CD4-positive, alpha-beta T cell (primary cell): Measurements from ENCODE around the gene PLXNA2. TPM values are rescaled to one million over a fixed set of nuclear protein-coding genes. Genes with fewer than 3 reads are reported as not detected.

Experiments used
- ATAC-seq: fragments of 200-7000 bp; cut with Tn5 transposase; one replicate; pipeline ENCODE4 v1.10.0; 2022; ENCODE audit warnings: mild to moderate bottlenecking; ENCODE audit not compliant: poor library complexity
- CTCF ChIA-PET: fragments of 350-600 bp; sonication (Branson Sonifier 250); formaldehyde crosslinking; loops from one replicate; lab custom pipeline; 2021; ENCODE audit warnings: antibody characterized with exemption, inconsistent platforms; lab: Charles Lee
- POLR2A ChIA-PET: fragments of 350-600 bp; sonication (Branson Sonifier 250); formaldehyde crosslinking; loops from one replicate; lab custom pipeline; 2021; ENCODE audit warnings: antibody characterized with exemption, inconsistent platforms; lab: Charles Lee
- DNase-seq, 14 experiments: peaks; one replicate each; pipeline ENCODE4 v3.0.0-alpha.2; 2013 to 2020; ENCODE audit warnings: mixed read lengths in 2 of 14
- H3K27ac ChIP-seq, 2 donors: one replicate each; pipeline versions ENCODE4 v1.5.1 to v1.7.0; 2013; ENCODE audit warnings: low read length in 2 of 2, low read depth in 1 of 2, mild to moderate bottlenecking in 1 of 2
- H3K27me3 ChIP-seq, 2 experiments: 1 replicate in 1 of 2; 2 replicates in 1 of 2; pipeline versions ENCODE4 v1.6.1 to v1.7.0; 2013; ENCODE audit warnings: low read length in 2 of 2, control low read depth in 1 of 2, mild to moderate bottlenecking in 1 of 2, moderate library complexity in 1 of 2; ENCODE audit not compliant: insufficient read depth in 2 of 2, control insufficient read depth in 1 of 2
- H3K36me3 ChIP-seq: one replicate; pipeline ENCODE4 v1.6.1; 2013; ENCODE audit warnings: low read length, control low read depth; ENCODE audit not compliant: insufficient read depth
- H3K4me1 ChIP-seq: one replicate; pipeline ENCODE4 v1.6.1; 2013; ENCODE audit warnings: low read length, control low read depth; ENCODE audit not compliant: insufficient read depth
- H3K4me3 ChIP-seq: one replicate; pipeline ENCODE4 v1.5.1; 2013; ENCODE audit warnings: mild to moderate bottlenecking, low read length, moderate library complexity
- H3K9me3 ChIP-seq, 2 experiments: 1 replicate in 1 of 2; 2 replicates in 1 of 2; pipeline versions ENCODE4 v1.6.1 to v1.7.0; 2013; ENCODE audit warnings: low read length in 2 of 2, mild to moderate bottlenecking in 2 of 2, control low read depth in 1 of 2, moderate library complexity in 1 of 2; ENCODE audit not compliant: control insufficient read depth in 1 of 2, insufficient read depth in 1 of 2
- H3K27ac Mint-ChIP-seq: one replicate; pipeline ENCODE4 v1.8.0; 2020; ENCODE audit warnings: mixed read lengths
- H3K27me3 Mint-ChIP-seq: one replicate; pipeline ENCODE4 v1.8.0; 2021; ENCODE audit warnings: mixed read lengths
- H3K36me3 Mint-ChIP-seq: one replicate; pipeline ENCODE4 v1.8.0; 2021; ENCODE audit warnings: low read depth, mixed read lengths
- H3K4me1 Mint-ChIP-seq: one replicate; pipeline ENCODE4 v1.8.0; 2021; ENCODE audit warnings: low read depth, mixed read lengths
- H3K4me3 Mint-ChIP-seq: one replicate; pipeline ENCODE4 v1.8.0; 2020; ENCODE audit warnings: mild to moderate bottlenecking, mixed read lengths
- H3K9me3 Mint-ChIP-seq: one replicate; pipeline ENCODE4 v1.8.0; 2020; ENCODE audit warnings: mixed read lengths
- intact Hi-C, 2 experiments: fragments of 100-400 bp; cut with DNase I in 1 of 2; cut with micrococcal nuclease in 1 of 2; formaldehyde crosslinking; loops; one replicate each; pipeline versions ENCODE4 v1.15.1 to v1.9.0; 2023 to 2025; cut with DNase I, micrococcal nuclease
- total RNA-seq, 174 experiments: library from RNA in 2 of 174; stranded (reverse) in 2 of 174; gene quantifications; one replicate each; pipeline ENCODE4 v1.2.3 and lab custom pipeline; 2021 to 2026
- TF ChIP-seq, protein P1 (sequence below): fragments of 200-600 bp; IDR thresholded peaks from one replicate; pipeline ENCODE4 v1.8.0; 2022; ENCODE audit warnings: antibody characterized with exemption, mild to moderate bottlenecking

PLXNA2 gene
- total RNA-seq, 2 experiments from 2014 or later, result 0.75 to 0.77 TPM

DNA sequence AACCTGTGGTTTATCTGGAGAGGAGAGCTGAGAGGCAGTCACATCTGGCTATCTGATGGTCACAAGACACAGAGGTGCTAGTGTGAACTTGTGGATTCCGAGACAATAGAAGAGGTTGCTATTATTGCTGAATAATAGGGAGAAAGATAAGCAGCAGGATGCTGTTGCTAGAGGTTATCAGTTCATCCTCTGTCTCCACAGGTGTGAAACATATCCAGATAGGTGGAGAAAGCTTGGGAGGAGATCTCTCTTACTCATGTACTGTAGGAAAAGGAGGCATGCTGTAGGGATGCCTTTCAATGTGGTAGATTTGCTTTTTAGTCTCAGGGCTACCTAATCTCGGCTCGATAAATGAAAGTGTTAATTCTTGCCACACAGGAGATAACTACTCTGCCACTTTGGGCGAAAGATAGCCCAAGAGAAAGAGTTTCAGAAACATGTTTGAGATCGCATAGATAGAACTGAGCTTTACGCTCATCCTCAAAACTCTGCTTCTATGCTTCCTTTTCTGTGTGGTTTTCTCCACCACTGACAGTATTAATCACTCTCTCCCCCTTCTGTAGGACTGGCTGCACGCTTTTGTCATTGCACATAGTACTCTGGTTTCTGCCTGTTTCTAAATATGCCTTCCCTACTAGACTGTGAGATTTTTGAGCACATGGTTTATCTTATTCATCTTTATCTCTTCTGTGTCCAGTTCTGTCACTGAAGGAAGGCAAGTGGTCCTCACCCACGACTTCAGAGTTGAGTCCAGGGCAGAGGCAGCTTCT, 36.7 kb upstream of the PLXNA2 start:
- Mint-ChIP-seq H3K36me3 (no peaks in the 10 kb centered on the region), H3K4me3 (no peak overlapping the region), H3K4me1 (no peaks in the 10 kb centered on the region), H3K27ac (no peak overlapping the region), H3K9me3 (no peaks in the 10 kb centered on the region), H3K27me3 (peaks cover 27% of the 10 kb centered on the region)
- no peaks in the 10 kb centered on the region for H3K9me3 ChIP-seq
- H3K27ac ChIP-seq, result no peak overlapping the region
- intact Hi-C loops, result no loop called here
- TF ChIP-seq, protein P1, sequence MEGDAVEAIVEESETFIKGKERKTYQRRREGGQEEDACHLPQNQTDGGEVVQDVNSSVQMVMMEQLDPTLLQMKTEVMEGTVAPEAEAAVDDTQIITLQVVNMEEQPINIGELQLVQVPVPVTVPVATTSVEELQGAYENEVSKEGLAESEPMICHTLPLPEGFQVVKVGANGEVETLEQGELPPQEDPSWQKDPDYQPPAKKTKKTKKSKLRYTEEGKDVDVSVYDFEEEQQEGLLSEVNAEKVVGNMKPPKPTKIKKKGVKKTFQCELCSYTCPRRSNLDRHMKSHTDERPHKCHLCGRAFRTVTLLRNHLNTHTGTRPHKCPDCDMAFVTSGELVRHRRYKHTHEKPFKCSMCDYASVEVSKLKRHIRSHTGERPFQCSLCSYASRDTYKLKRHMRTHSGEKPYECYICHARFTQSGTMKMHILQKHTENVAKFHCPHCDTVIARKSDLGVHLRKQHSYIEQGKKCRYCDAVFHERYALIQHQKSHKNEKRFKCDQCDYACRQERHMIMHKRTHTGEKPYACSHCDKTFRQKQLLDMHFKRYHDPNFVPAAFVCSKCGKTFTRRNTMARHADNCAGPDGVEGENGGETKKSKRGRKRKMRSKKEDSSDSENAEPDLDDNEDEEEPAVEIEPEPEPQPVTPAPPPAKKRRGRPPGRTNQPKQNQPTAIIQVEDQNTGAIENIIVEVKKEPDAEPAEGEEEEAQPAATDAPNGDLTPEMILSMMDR, result no peak
- no peaks in the 10 kb centered on the region for H3K36me3 ChIP-seq
- no peak overlapping the region for H3K4me3 ChIP-seq
- ATAC-seq, result no peak
- H3K27me3 ChIP-seq, result peaks cover 5 to 10% of the 10 kb centered on the region in 2 experiments
- H3K4me1 ChIP-seq, result no peaks in the 10 kb centered on the region
- no peak for DNase-seq
- ChIA-PET CTCF (no interaction called here), POLR2A (no interaction called here)

DNA sequence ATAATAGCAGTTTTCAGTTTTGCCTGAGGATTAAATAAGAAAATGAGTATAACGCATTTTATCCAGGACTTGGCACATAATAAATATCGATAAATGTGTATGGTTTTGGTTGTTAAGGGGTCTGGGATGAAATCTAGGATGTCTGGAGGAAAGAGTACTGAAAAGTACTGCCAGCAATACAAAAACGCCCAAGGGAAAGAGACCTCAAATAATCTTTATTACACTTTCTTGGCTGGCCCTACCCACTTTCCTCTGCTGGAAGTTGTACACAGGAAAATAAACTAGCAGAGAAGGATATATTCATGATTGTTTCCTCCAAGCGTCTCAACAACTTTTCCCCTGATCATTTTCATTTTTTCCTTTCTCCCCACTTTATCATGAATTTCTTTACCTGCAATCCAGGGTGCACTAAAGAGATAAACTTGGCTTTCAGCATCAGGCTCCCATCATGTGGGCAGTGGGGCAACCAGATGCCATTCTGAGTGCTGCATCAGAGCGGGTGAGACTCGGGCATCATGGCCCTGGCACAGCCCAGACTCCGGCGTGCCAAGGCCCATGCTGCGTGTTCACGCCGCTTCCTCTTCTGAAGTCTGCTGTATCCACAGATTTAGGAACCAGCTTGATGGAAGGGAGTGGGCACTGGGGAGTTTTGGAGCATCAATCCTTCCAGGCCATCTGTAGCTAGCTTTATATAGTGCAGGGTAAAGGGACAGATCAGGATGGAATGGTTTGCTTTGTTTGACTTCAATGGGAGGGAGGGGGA, 35.8 kb upstream of the PLXNA2 start:
- Histone ChIP-seq H3K27me3 (peaks cover 5 to 10% of the 10 kb centered on the region in 2 experiments), H3K27ac (no peak overlapping the region), H3K4me1 (no peaks in the 10 kb centered on the region), H3K9me3 (no peaks in the 10 kb centered on the region), H3K36me3 (no peaks in the 10 kb centered on the region), H3K4me3 (no peak overlapping the region)
- Mint-ChIP-seq H3K27me3 (peaks cover 36% of the 10 kb centered on the region), H3K4me1 (no peaks in the 10 kb centered on the region), H3K4me3 (no peak overlapping the region), H3K27ac (no peak overlapping the region), H3K9me3 (no peaks in the 10 kb centered on the region), H3K36me3 (no peaks in the 10 kb centered on the region)
- intact Hi-C loops, result no loop called here
- ATAC-seq (no peak), DNase-seq (no peak)
- CTCF ChIA-PET, result no interaction called here
- TF ChIP-seq, protein P1, result no peak
- POLR2A ChIA-PET, result no interaction called here

DNA sequence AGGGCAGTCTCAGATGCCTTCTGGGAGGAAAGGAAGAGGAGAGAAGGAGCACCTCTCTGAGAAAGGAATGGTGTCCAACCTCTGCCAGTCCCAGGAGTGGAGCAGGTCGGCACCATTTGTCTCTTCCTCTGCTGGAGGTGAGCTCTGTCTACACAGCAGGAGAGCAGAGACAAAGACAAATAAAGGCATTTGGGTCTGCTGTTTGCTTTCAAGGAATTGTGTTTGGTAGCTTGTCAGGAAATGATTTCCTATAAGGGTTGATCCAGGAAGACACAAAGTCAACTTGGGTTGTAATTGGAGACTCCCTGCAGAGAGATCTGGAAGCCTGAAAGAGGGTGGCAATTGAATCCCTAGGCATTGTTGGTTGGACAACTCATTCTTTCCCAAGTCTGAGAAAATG, 34.5 kb upstream of the PLXNA2 start:
- peaks cover 45% of the 10 kb centered on the region for H3K27me3 Mint-ChIP-seq
- POLR2A ChIA-PET, result no interaction called here
- no peak for DNase-seq

More for the DNA sequence above, 34.5 kb upstream of the PLXNA2 start:
- no peak for ATAC-seq
- H3K27me3 ChIP-seq, result peaks cover 5 to 12% of the 10 kb centered on the region in 2 experiments
- H3K27ac Mint-ChIP-seq, result no peak overlapping the region
- TF ChIP-seq, protein P1, result no peak
- H3K4me3 Mint-ChIP-seq, result no peak overlapping the region
- no peaks in the 10 kb centered on the region for H3K4me1 ChIP-seq
- H3K9me3 ChIP-seq, result no peaks in the 10 kb centered on the region
- CTCF ChIA-PET, result no interaction called here
- no peak overlapping the region for H3K4me3 ChIP-seq
- H3K4me1 Mint-ChIP-seq, result no peaks in the 10 kb centered on the region
- intact Hi-C loops, result no loop called here
- no peaks in the 10 kb centered on the region for H3K9me3 Mint-ChIP-seq
- H3K27ac ChIP-seq, result no peak overlapping the region
- no peaks in the 10 kb centered on the region for H3K36me3 Mint-ChIP-seq
- no peaks in the 10 kb centered on the region for H3K36me3 ChIP-seq
